BE2C (cell line): ENCODE data around the gene RASGRF1.

ENCODE experiments used
- DNase-seq: peaks from one replicate; pipeline ENCODE4 v3.0.0-alpha.2; 2020
- H3K27me3 ChIP-seq: fragments of 250-450 bp; sonication (Bioruptor Pico); 2 replicates; pipeline ENCODE4 v1.5.1; 2020; ENCODE audit warnings: mild to moderate bottlenecking
- H3K36me3 ChIP-seq: fragments of 250-450 bp; sonication (Bioruptor Pico); 2 replicates; pipeline ENCODE4 v1.5.1; 2020; ENCODE audit warnings: mild to moderate bottlenecking
- H3K4me1 ChIP-seq: fragments of 250-450 bp; sonication (Bioruptor Pico); 2 replicates; pipeline ENCODE4 v1.5.1; 2020
- H3K4me3 ChIP-seq: 2 replicates; pipeline ENCODE4 v1.5.1; 2011; ENCODE audit warnings: low read depth, low read length
- H3K9me3 ChIP-seq: fragments of 250-450 bp; sonication (Bioruptor Pico); 2 replicates; pipeline ENCODE4 v1.5.1; 2020
- CTCF ChIP-seq: IDR thresholded peaks from 2 replicates; pipeline ENCODE4 v1.5.1; 2012; ENCODE audit warnings: mild to moderate bottlenecking, low read depth, low read length

The RASGRF1 gene

GRCh38 chr15:78978601-78979179 lies 111.9 kb downstream of the RASGRF1 start:
- Histone ChIP-seq H3K36me3 (no peaks in the 10 kb centered on the region), H3K4me3 (no peak overlapping the region), H3K4me1 (peaks cover 6% of the 10 kb centered on the region), H3K27me3 (no peaks in the 10 kb centered on the region), H3K9me3 (no peaks in the 10 kb centered on the region)
- no peak for TF ChIP-seq CTCF
- DNase-seq = no peak

GRCh38 chr15:78977591-78978347 lies 112.8 kb downstream of the RASGRF1 start:
- DNase-seq = no peak
- H3K27me3 ChIP-seq = no peaks in the 10 kb centered on the region

GRCh38 chr15:78977091-78977571 lies 113.4 kb downstream of the RASGRF1 start:
- H3K27me3 ChIP-seq = no peaks in the 10 kb centered on the region
- no peak for TF ChIP-seq CTCF
- H3K9me3 ChIP-seq = no peaks in the 10 kb centered on the region
- no peaks in the 10 kb centered on the region for H3K36me3 ChIP-seq
- DNase-seq = no peak
- H3K4me1 ChIP-seq = peaks cover 6% of the 10 kb centered on the region
- H3K4me3 ChIP-seq = no peak overlapping the region

More at GRCh38 chr15:78977591-78978347, 112.8 kb downstream of the RASGRF1 start:
- Histone ChIP-seq H3K9me3 (no peaks in the 10 kb centered on the region), H3K4me1 (peaks cover 6% of the 10 kb centered on the region), H3K36me3 (no peaks in the 10 kb centered on the region), H3K4me3 (no peak overlapping the region)
- TF ChIP-seq CTCF = no peak

- H3K9me3 ChIP-seq = no peaks in the 10 kb centered on the region
- H3K27me3 ChIP-seq = no peaks in the 10 kb centered on the region
- no peak overlapping the region for H3K4me3 ChIP-seq
- peaks cover 6% of the 10 kb centered on the region for H3K4me1 ChIP-seq
- no peak for DNase-seq
- TF ChIP-seq CTCF = no peak
- no peaks in the 10 kb centered on the region for H3K36me3 ChIP-seq
Observed at GRCh38 chr15:78976691-78977090, 113.9 kb downstream of the RASGRF1 start.

- no peaks in the 10 kb centered on the region for H3K36me3 ChIP-seq
- H3K27me3 ChIP-seq = no peaks in the 10 kb centered on the region
- DNase-seq = no peak
- no peak for TF ChIP-seq CTCF
- no peaks in the 10 kb centered on the region for H3K9me3 ChIP-seq
- peaks cover 4% of the 10 kb centered on the region for H3K4me1 ChIP-seq
- H3K4me3 ChIP-seq = no peak overlapping the region
Observed at GRCh38 chr15:78974272-78974918, 116.2 kb downstream of the RASGRF1 start.
